GM12878 (cell line): Measurements from ENCODE around the gene RPL38. TPM values are rescaled to one million over a fixed set of nuclear protein-coding genes. Genes with fewer than 3 reads are reported as not detected.

ENCODE experiments used
- ATAC-seq: fragments of 200-7000 bp; cut with Tn5 transposase; 3 replicates; pipeline ENCODE4 v1.9.1; 2020; ENCODE audit warnings: mild to moderate bottlenecking, moderate library complexity
- BruUV-seq: library from RNA; stranded (reverse); fragments of 400-500 nt; replicated peaks from 2 replicates; lab custom pipeline; 2021; lab: Mats Ljungman, UMichigan
- CTCF ChIA-PET: fragments of 300-600 bp; sonication (Branson Sonifier 250); formaldehyde crosslinking; extraction: SDS; loops from one replicate; lab custom pipeline; 2021; ENCODE audit warnings: inconsistent platforms; lab: Yijun Ruan, JAX
- POLR2A ChIA-PET: fragments of 350-600 bp; formaldehyde crosslinking; extraction: SDS; loops from one replicate; lab custom pipeline; 2021; ENCODE audit warnings: inconsistent platforms; lab: Charles Lee
- RAD21 ChIA-PET: fragments of 300-600 bp; sonication (Branson Sonifier 250); formaldehyde crosslinking; loops from one replicate; lab custom pipeline; 2023; ENCODE audit warnings: antibody characterized with exemption; ENCODE audit not compliant: unreplicated experiment; lab: Charles Lee
- SMC1A ChIA-PET: fragments of 300-600 bp; sonication (Branson Sonifier 250); formaldehyde crosslinking; loops from one replicate; lab custom pipeline; 2023; ENCODE audit not compliant: unreplicated experiment, uncharacterized antibody; lab: Charles Lee
- DNase-seq: peaks from one replicate; pipeline ENCODE4 v3.0.0-alpha.2; 2011; ENCODE audit warnings: low read depth, low spot score
- FAIRE-seq: peaks from 3 replicates; lab custom pipeline; 2011; peaks lifted over from hg19 to GRCh38; lab: Jason Lieb, UNC
- H2AFZ ChIP-seq: 2 replicates; pipeline ENCODE4 v1.6.0; 2011; ENCODE audit warnings: low read depth, low read length, control low read depth; ENCODE audit not compliant: control insufficient read depth
- H3K27ac ChIP-seq: 2 replicates; pipeline ENCODE4 v1.5.1; 2011; ENCODE audit warnings: control low read depth; ENCODE audit not compliant: control insufficient read depth, insufficient read depth
- H3K27me3 ChIP-seq, 2 experiments: replicated peaks in 1 of 2; 2 replicates each; pipeline versions ENCODE4 v1.6.0 to v1.6.1; 2011; ENCODE audit warnings: low read length in 1 of 2; ENCODE audit not compliant: control insufficient read depth in 2 of 2, insufficient read depth in 2 of 2
- H3K36me3 ChIP-seq, 2 experiments: 2 replicates each; pipeline ENCODE4 v1.5.1; 2011; ENCODE audit warnings: low read length in 1 of 2; ENCODE audit not compliant: control insufficient read depth in 2 of 2, insufficient read depth in 2 of 2
- H3K4me1 ChIP-seq: 2 replicates; pipeline ENCODE4 v1.6.1; 2011; ENCODE audit warnings: mild to moderate bottlenecking, low read length, moderate library complexity, mixed read lengths; ENCODE audit not compliant: control insufficient read depth, insufficient read depth
- H3K4me2 ChIP-seq: 2 replicates; pipeline ENCODE4 v1.6.0; 2011; ENCODE audit warnings: control low read depth; ENCODE audit not compliant: control insufficient read depth, insufficient read depth
- H3K4me3 ChIP-seq: fragments of 200-600 bp; sonication (generic); 2 replicates; pipeline ENCODE4 v1.5.1; 2016
- H3K79me2 ChIP-seq: 2 replicates; pipeline ENCODE4 v1.6.0; 2011; ENCODE audit warnings: low read length; ENCODE audit not compliant: control insufficient read depth, insufficient read depth
- H3K9ac ChIP-seq: 2 replicates; pipeline ENCODE4 v1.8.0; 2011; ENCODE audit warnings: low read length, control low read depth, mixed read lengths; ENCODE audit not compliant: control insufficient read depth, insufficient read depth
- H3K9me3 ChIP-seq: replicated peaks from 3 replicates; pipeline ENCODE4 v1.5.1; 2011; ENCODE audit warnings: mild to moderate bottlenecking, low read length; ENCODE audit not compliant: control insufficient read depth, insufficient read depth
- H4K20me1 ChIP-seq: 2 replicates; pipeline ENCODE4 v1.6.0; 2011; ENCODE audit not compliant: control insufficient read depth, insufficient read depth
- ATF7 ChIP-seq: fragments of 450-650 bp; IDR thresholded peaks from 2 replicates; pipeline ENCODE4 v1.6.1; 2016; ENCODE audit warnings: low read depth, mild to moderate bottlenecking
- BHLHE40 ChIP-seq, 2 experiments: fragments of 450-650 bp in 1 of 2; IDR thresholded peaks; 2 replicates each; pipeline ENCODE4 v1.6.1; 2011 to 2017; ENCODE audit warnings: low read depth in 2 of 2, borderline replicate concordance in 1 of 2, improper control_type of control experiment in 1 of 2, low read length in 1 of 2, mild to moderate bottlenecking in 1 of 2
- HDAC6 ChIP-seq: fragments of 200-600 bp; sonication (generic); IDR thresholded peaks from one replicate; pipeline ENCODE4 v1.8.0; 2017; ENCODE audit warnings: antibody characterized with exemption; ENCODE audit not compliant: unreplicated experiment
- IKZF1 ChIP-seq: fragments of 450-650 bp; conservative IDR thresholded peaks from 2 replicates; pipeline ENCODE4 v1.6.1; 2017; ENCODE audit warnings: antibody characterized with exemption, mild to moderate bottlenecking
- NFYB ChIP-seq: IDR thresholded peaks from 2 replicates; pipeline ENCODE4 v1.6.1; 2011; ENCODE audit warnings: low read depth, mild to moderate bottlenecking, low read length, improper control_type of control experiment, moderate library complexity; ENCODE audit not compliant: insufficient read depth
- POU2F2 ChIP-seq: IDR thresholded peaks from 3 replicates; pipeline ENCODE4 v1.6.1; 2011; ENCODE audit warnings: low read depth, mild to moderate bottlenecking, low read length, borderline replicate concordance
- SP1 ChIP-seq: IDR thresholded peaks from one replicate; pipeline ENCODE4 v1.6.1; 2011; ENCODE audit warnings: low read depth, low read length
- TARDBP ChIP-seq: IDR thresholded peaks from 2 replicates; pipeline ENCODE4 v1.6.1; 2016; ENCODE audit warnings: borderline replicate concordance
- TCF12 ChIP-seq: IDR thresholded peaks from 2 replicates; pipeline ENCODE4 v1.6.1; 2011; ENCODE audit warnings: low read depth, mild to moderate bottlenecking, low read length
- WGBS: methylation state at CpG from one replicate; pipeline ENCODE4 v1.1.6; 2016; ENCODE audit warnings: low lambda C conversion rate; ENCODE audit not compliant: insufficient replicate concordance, insufficient coverage; ENCODE audit errors: missing lambda C conversion rate; 5-methylcytosine and 5-hydroxymethylcytosine counted together
- in situ Hi-C: fragments of 300-500 bp; cut with MboI; formaldehyde crosslinking; loops from 9 replicates; pipeline ENCODE4 v1.14.3; 2018; ENCODE audit warnings: mixed read lengths
- intact Hi-C: fragments of 100-400 bp; cut with micrococcal nuclease; formaldehyde crosslinking; loops from one replicate; pipeline ENCODE4 v1.14.2; 2022; ENCODE audit not compliant: unreplicated experiment
- polyA plus RNA-seq, 11 experiments: library from polyadenylated mRNA; depleted of rRNA in 4 of 11; unstranded in 6 of 11; stranded (reverse) in 5 of 11; fragments of >200 nt; fragmentation: Nextera tagmentation in 4 of 11; fragmentation: Illumina TruSeq in 1 of 11; extraction: Ambion mirVana in 4 of 11; extraction: Trizol in 1 of 11; gene quantifications; 1 replicate in 1 of 11; 2 replicates in 10 of 11; pipeline versions ENCODE4 v1.2.1 to v1.2.3, GENCODE V29; 2011 to 2016; ENCODE audit warnings: inconsistent platforms in 2 of 11, missing spikeins in 2 of 11, low read depth in 1 of 11
- total RNA-seq, 4 experiments: library from RNA; depleted of rRNA in 3 of 4; stranded (reverse); fragments of >200 nt in 3 of 4; fragmentation: Illumina TruSeq in 1 of 4; extraction: Trizol in 1 of 4; gene quantifications; 2 replicates each; pipeline versions ENCODE4 v1.2.1 to v1.2.3, GENCODE V29; 2013 to 2021
- TF ChIP-seq, protein P1 (sequence below): fragments of 450-650 bp; formaldehyde crosslinking; IDR thresholded peaks from 2 replicates; pipeline ENCODE4 v1.4.0; 2022; ENCODE audit warnings: mild to moderate bottlenecking, moderate library complexity
- TF ChIP-seq, protein P2 (sequence below): fragments of 450-650 bp; IDR thresholded peaks from 2 replicates; pipeline ENCODE4 v1.6.1; 2017; ENCODE audit warnings: mild to moderate bottlenecking, moderate library complexity
- TF ChIP-seq, protein P3 (sequence below): fragments of 450-650 bp; IDR thresholded peaks from 2 replicates; pipeline ENCODE4 v1.6.1; 2014; ENCODE audit warnings: mild to moderate bottlenecking

RPL38 gene
- total and polyA plus RNA-seq, 10 of the 15 experiments (the other 5 are each of a cell fraction or from before 2014, with no cell fraction given), result 1,318 to 4,938 (median 2,673) TPM

DNA sequence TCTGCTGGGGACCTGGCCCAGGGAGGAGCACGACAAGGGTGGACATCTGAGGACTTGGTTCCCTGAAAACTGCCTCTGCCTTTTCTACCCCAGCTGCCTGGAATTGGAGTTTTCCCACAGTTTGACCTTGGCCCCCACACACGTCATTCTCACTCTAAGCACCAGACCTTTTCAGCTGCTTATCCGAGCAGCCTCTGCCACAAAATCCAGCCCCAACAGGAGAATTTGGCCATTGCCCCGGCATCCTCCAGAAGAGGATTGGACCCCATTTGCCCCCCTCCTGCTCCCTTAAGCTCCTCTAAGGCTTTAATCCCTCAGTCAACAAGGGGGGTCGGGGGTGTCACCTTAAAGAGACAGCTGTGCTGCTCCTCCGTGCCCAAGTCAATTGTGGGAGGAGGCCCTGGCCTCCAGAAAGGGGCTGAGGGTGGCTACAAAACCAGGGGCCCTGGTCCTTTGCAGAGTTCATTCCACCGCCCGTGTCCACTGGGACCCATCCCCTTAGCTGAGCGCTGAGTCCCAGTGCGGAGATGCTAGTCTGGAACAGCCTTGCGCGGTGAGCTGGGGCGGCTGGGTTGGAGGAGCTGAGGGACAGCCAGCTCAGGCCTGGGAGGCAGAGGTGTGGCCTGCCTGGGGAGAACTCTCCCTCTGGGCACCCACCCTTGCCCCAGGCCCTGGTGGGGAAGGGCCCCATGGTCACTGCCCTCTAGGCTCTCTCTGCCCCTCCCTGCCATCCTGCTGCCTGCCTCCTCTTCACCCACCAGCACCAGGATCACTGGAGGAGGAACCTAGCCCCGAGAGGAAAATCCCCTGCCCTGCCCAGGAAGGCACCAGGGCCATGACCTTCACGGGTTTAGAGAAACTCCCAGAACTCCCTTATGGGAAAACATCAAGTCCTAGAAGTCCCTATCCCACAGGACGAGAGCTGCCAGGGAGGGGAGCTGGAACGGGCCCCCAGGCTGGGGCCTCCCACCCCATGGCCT lies 28.7 kb downstream of the RPL38 start:
- H2AFZ ChIP-seq, result no peak overlapping the region
- no peak overlapping the region for H3K9ac ChIP-seq
- no peak for FAIRE-seq
- TF ChIP-seq TARDBP (no peak), POU2F2 (no peak), TCF12 (no peak), SP1 (no peak), IKZF1 (no peak), HDAC6 (no peak), ATF7 (no peak), NFYB (no peak), BHLHE40 (IDR thresholded peaks at IDR 0.05; ENCODE audit: borderline replicate concordance in 1 of 2, low read depth in 2 of 2, low read length in 1 of 2) (no peak)
- TF ChIP-seq, protein P1, sequence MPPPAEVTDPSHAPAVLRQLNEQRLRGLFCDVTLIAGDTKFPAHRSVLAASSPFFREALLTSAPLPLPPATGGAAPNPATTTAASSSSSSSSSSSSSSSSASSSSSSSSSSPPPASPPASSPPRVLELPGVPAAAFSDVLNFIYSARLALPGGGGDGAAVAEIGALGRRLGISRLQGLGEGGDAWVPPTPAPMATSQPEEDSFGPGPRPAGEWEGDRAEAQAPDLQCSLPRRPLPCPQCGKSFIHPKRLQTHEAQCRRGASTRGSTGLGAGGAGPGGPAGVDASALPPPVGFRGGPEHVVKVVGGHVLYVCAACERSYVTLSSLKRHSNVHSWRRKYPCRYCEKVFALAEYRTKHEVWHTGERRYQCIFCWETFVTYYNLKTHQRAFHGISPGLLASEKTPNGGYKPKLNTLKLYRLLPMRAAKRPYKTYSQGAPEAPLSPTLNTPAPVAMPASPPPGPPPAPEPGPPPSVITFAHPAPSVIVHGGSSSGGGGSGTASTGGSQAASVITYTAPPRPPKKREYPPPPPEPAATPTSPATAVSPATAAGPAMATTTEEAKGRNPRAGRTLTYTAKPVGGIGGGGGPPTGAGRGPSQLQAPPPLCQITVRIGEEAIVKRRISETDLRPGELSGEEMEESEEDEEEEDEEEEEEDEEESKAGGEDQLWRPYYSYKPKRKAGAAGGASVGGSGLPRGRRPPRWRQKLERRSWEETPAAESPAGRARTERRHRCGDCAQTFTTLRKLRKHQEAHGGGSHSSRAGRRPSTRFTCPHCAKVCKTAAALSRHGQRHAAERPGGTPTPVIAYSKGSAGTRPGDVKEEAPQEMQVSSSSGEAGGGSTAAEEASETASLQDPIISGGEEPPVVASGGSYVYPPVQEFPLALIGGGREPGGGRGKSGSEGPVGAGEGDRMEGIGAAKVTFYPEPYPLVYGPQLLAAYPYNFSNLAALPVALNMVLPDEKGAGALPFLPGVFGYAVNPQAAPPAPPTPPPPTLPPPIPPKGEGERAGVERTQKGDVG (CRISPR knock-in tag), result no peak
- TF ChIP-seq, protein P2, sequence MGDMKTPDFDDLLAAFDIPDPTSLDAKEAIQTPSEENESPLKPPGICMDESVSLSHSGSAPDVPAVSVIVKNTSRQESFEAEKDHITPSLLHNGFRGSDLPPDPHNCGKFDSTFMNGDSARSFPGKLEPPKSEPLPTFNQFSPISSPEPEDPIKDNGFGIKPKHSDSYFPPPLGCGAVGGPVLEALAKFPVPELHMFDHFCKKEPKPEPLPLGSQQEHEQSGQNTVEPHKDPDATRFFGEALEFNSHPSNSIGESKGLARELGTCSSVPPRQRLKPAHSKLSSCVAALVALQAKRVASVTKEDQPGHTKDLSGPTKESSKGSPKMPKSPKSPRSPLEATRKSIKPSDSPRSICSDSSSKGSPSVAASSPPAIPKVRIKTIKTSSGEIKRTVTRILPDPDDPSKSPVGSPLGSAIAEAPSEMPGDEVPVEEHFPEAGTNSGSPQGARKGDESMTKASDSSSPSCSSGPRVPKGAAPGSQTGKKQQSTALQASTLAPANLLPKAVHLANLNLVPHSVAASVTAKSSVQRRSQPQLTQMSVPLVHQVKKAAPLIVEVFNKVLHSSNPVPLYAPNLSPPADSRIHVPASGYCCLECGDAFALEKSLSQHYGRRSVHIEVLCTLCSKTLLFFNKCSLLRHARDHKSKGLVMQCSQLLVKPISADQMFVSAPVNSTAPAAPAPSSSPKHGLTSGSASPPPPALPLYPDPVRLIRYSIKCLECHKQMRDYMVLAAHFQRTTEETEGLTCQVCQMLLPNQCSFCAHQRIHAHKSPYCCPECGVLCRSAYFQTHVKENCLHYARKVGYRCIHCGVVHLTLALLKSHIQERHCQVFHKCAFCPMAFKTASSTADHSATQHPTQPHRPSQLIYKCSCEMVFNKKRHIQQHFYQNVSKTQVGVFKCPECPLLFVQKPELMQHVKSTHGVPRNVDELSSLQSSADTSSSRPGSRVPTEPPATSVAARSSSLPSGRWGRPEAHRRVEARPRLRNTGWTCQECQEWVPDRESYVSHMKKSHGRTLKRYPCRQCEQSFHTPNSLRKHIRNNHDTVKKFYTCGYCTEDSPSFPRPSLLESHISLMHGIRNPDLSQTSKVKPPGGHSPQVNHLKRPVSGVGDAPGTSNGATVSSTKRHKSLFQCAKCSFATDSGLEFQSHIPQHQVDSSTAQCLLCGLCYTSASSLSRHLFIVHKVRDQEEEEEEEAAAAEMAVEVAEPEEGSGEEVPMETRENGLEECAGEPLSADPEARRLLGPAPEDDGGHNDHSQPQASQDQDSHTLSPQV, result no peak
- TF ChIP-seq, protein P3, sequence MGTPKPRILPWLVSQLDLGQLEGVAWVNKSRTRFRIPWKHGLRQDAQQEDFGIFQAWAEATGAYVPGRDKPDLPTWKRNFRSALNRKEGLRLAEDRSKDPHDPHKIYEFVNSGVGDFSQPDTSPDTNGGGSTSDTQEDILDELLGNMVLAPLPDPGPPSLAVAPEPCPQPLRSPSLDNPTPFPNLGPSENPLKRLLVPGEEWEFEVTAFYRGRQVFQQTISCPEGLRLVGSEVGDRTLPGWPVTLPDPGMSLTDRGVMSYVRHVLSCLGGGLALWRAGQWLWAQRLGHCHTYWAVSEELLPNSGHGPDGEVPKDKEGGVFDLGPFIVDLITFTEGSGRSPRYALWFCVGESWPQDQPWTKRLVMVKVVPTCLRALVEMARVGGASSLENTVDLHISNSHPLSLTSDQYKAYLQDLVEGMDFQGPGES, result no peak
- TF ChIP-seq, all 136 proteins: peak for 0
- no TSS peak for BruUV-seq
- in situ Hi-C loops, result loop anchor here (5.0 to 10.0 kb wide), 2 partner anchors 35 to 57 kb away; no protein-coding TSS in a partner anchor
- ChIA-PET CTCF (interaction anchor here (0.6 to 1.3 kb wide), 3 partner anchors 10 to 128 kb away, joined by 3 to 4 read pairs (median 3); no protein-coding TSS in a partner anchor), SMC1A (interaction anchor here (0.8 kb wide), 1 partner anchor 15 kb away, joined by 3 read pairs; no protein-coding TSS in a partner anchor), POLR2A (no interaction called here), RAD21 (no interaction called here)
- Histone ChIP-seq H3K36me3 (peaks cover 0 to 4% of the 10 kb centered on the region in 2 experiments; a peak in 2 of 4 replicates), H3K4me1 (peaks cover 6% of the 10 kb centered on the region; the same call in 1 of the 2 replicates), H4K20me1 (no peaks in the 10 kb centered on the region), H3K79me2 (no peaks in the 10 kb centered on the region), H3K4me3 (no peak overlapping the region), H3K4me2 (no peak overlapping the region), H3K27ac (no peak overlapping the region), H3K27me3 (no peaks in the 10 kb centered on the region), H3K9me3 (no peaks in the 10 kb centered on the region)
- WGBS, result 40% methylated on average over 12 of the region's 17 CpGs
- DNase-seq, result no peak
- intact Hi-C loops, result no loop called here
- ATAC-seq, result no peak
